Brain microvascular endothelial cell (primary cell): ENCODE results near the gene OSGEPL1.
A peak's percentile ranks its signal among the peaks of the same experiment; 100 is the strongest.

ENCODE experiments used
- DNase-seq: peaks from one replicate; pipeline ENCODE4 v3.0.0-alpha.2; 2020
- H3K27ac ChIP-seq: fragments of 250-450 bp; sonication (Bioruptor Pico); 2 replicates; pipeline ENCODE4 v1.5.1; 2020; ENCODE audit warnings: mild to moderate bottlenecking, moderate library complexity
- H3K27me3 ChIP-seq: fragments of 250-450 bp; sonication (Bioruptor Pico); replicated peaks from 2 replicates; pipeline ENCODE4 v1.5.1; 2020; ENCODE audit warnings: mild to moderate bottlenecking
- H3K36me3 ChIP-seq: fragments of 250-450 bp; sonication (Bioruptor Pico); replicated peaks from 2 replicates; pipeline ENCODE4 v1.5.1; 2020; ENCODE audit warnings: mild to moderate bottlenecking
- H3K4me3 ChIP-seq: 2 replicates; pipeline ENCODE4 v1.5.1; 2011; ENCODE audit warnings: low read depth, mild to moderate bottlenecking, control low read depth, low read length, moderate library complexity
- CTCF ChIP-seq: IDR thresholded peaks from 2 replicates; pipeline ENCODE4 v1.5.1; 2011; ENCODE audit warnings: low read depth, mild to moderate bottlenecking, moderate library complexity, low read length, control low read depth, inconsistent platforms; ENCODE audit errors: missing control alignments
- in situ Hi-C: cut with HindIII; loops from 2 replicates; pipeline ENCODE4 v1.10.0; 2017; ENCODE audit warnings: low sequenced_read_pairs, low pct_ligation_motif_present

OSGEPL1 gene

GRCh38 chr2:189798312-189799029, 35.9 kb upstream of the OSGEPL1 start:
- peak; percentile 38 for TF ChIP-seq CTCF
- peak; percentile 25 for DNase-seq
- Histone ChIP-seq H3K4me3 (no peak overlapping the region), H3K36me3 (peaks cover 3% of the 10 kb centered on the region), H3K27me3 (no peaks in the 10 kb centered on the region), H3K27ac (no peak overlapping the region)
- in situ Hi-C loops: no loop called here

- Histone ChIP-seq H3K27me3 (no peaks in the 10 kb centered on the region), H3K4me3 (no peak overlapping the region), H3K36me3 (peaks cover 6% of the 10 kb centered on the region), H3K27ac (no peak overlapping the region)
- in situ Hi-C loops: no loop called here
- no peak for DNase-seq
- no peak for TF ChIP-seq CTCF
Measured at GRCh38 chr2:189797902-189798301, 35.3 kb upstream of the OSGEPL1 start.

GRCh38 chr2:189794310-189794709, 31.7 kb upstream of the OSGEPL1 start:
- H3K36me3 ChIP-seq: peaks cover 7% of the 10 kb centered on the region
- H3K27me3 ChIP-seq: no peaks in the 10 kb centered on the region
- no peak for DNase-seq
- no peak overlapping the region for H3K4me3 ChIP-seq
- no peak overlapping the region for H3K27ac ChIP-seq
- no peak for TF ChIP-seq CTCF
- in situ Hi-C loops: no loop called here

- TF ChIP-seq CTCF: no peak
- no peak overlapping the region for H3K27ac ChIP-seq
- in situ Hi-C loops: no loop called here
- peak overlapping the region; percentile 9 for H3K4me3 ChIP-seq
- no peaks in the 10 kb centered on the region for H3K27me3 ChIP-seq
- no peak for DNase-seq
- peaks cover 7% of the 10 kb centered on the region for H3K36me3 ChIP-seq
Measured at GRCh38 chr2:189791338-189792042, 28.9 kb upstream of the OSGEPL1 start.

GRCh38 chr2:189783927-189784867, 21.6 kb upstream of the OSGEPL1 start, which contains the start of the genes ORMDL1 and PMS1:
TSS of gene ORMDL1 (minus strand) at chr2:189784339. CDS start at chr2:189782595, 1,744 bp downstream.
TSS of gene PMS1 (plus strand) at chr2:189784450. CDS start at chr2:189791810, 7,360 bp downstream.
- no peak for TF ChIP-seq CTCF
- H3K27me3 ChIP-seq: no peaks in the 10 kb centered on the region
- peak within 1 kb of the TSS; percentile 91 for H3K4me3 ChIP-seq
- DNase-seq: peak; percentile 91
- H3K27ac ChIP-seq: peak within 1 kb of the TSS; percentile 89
- in situ Hi-C loops: no loop called here
- peaks cover 11% of the 10 kb centered on the region for H3K36me3 ChIP-seq
